Upper lobe of left lung (tissue), 6 donors: ENCODE measurements around the gene TOP1. TPM values are rescaled to one million over a fixed set of nuclear protein-coding genes. Genes with fewer than 3 reads are reported as not detected.
A peak's percentile ranks its signal among the peaks of the same experiment; 100 is the strongest.

Source experiments
- ATAC-seq, 2 donors: fragments of 200-7000 bp; cut with Tn5 transposase; one replicate each; pipeline ENCODE4 v1.9.1; 2022; ENCODE audit warnings: mild to moderate bottlenecking in 2 of 2, moderate library complexity in 2 of 2; ENCODE audit not compliant: low FRiP score in 2 of 2
- DNase-seq, 2 donors: peaks; one replicate each; pipeline ENCODE4 v3.0.0-alpha.2; 2019 to 2020
- H3K27ac ChIP-seq, 4 donors: fragments of 200-600 bp; sonication (generic); one replicate each; pipeline ENCODE4 v1.5.1; 2016 to 2019
- H3K27me3 ChIP-seq, 4 donors: fragments of 200-600 bp; sonication (generic); one replicate each; pipeline ENCODE4 v1.5.1; 2017 to 2019
- H3K36me3 ChIP-seq, 4 donors: fragments of 200-600 bp; sonication (generic); one replicate each; pipeline ENCODE4 v1.5.1; 2016 to 2019
- H3K4me1 ChIP-seq, 4 donors: fragments of 200-600 bp; sonication (generic); one replicate each; pipeline ENCODE4 v1.5.1; 2018 to 2019
- H3K4me3 ChIP-seq, 4 donors: fragments of 200-600 bp; sonication (generic); one replicate each; pipeline ENCODE4 v1.5.1; 2017 to 2019; ENCODE audit warnings: mild to moderate bottlenecking in 2 of 4, moderate library complexity in 1 of 4
- H3K9me3 ChIP-seq, 4 donors: fragments of 200-600 bp; sonication (generic); one replicate each; pipeline ENCODE4 v1.5.1; 2018 to 2019
- CTCF ChIP-seq, 6 experiments: fragments of 450-650 bp in 4 of 6; fragments of 200-600 bp in 2 of 6; sonication (generic) in 2 of 6; IDR thresholded peaks; one replicate each; pipeline ENCODE4 v1.5.1; 2016 to 2019; ENCODE audit warnings: antibody characterized with exemption in 6 of 6
- EP300 ChIP-seq, 4 donors: sonication (generic); formaldehyde crosslinking; IDR thresholded peaks; one replicate each; pipeline ENCODE4 v1.5.1; 2017; ENCODE audit warnings: antibody characterized with exemption in 4 of 4, control low read depth in 2 of 4
- POLR2A ChIP-seq, 4 donors: fragments of 450-650 bp; IDR thresholded peaks; one replicate each; pipeline ENCODE4 v1.5.1; 2016 to 2017; ENCODE audit warnings: antibody characterized with exemption in 4 of 4, mild to moderate bottlenecking in 2 of 4
- POLR2AphosphoS5 ChIP-seq, 2 donors: sonication (generic); formaldehyde crosslinking; IDR thresholded peaks; one replicate each; pipeline ENCODE4 v1.5.1; 2017; ENCODE audit warnings: antibody characterized with exemption in 2 of 2
- WGBS, 2 donors: methylation state at CpG; one replicate each; pipeline ENCODE4 v1.1.5; 2017 to 2018; 5-methylcytosine and 5-hydroxymethylcytosine counted together
- total RNA-seq, 6 donors: library from RNA; depleted of rRNA in 4 of 6; stranded (reverse); fragments of >200 nt in 4 of 6; gene quantifications; one replicate each; pipeline versions ENCODE4 v1.1.0 to v1.2.1, GENCODE V29; 2016 to 2021
- donor health status: DM: no; HTN: no; CAD: no; lungs with moderate emphysema.
- donor health status: DM: no; HTN: yes; CAD: no; lungs with severe emphysema.

TOP1 gene
- total RNA-seq, 6 donors from 2014 or later, result 39.8 to 94.2 (median 49.0) TPM

- 16 to 23% methylated on average over 8 to 12 of the region's 12 CpGs for WGBS, 2 donors
- Histone ChIP-seq H3K27me3 (no peaks in the 10 kb centered on the region), H3K27ac (peak overlapping the region; percentile 84 to 98 (median 96)), H3K9me3 (no peaks in the 10 kb centered on the region), H3K4me1 (peaks cover 49 to 71% (median 62%) of the 10 kb centered on the region in 4 donors), H3K36me3 (no peaks in the 10 kb centered on the region), H3K4me3 (peak overlapping the region; percentile 62 to 98 (median 93))
- TF ChIP-seq CTCF (IDR thresholded peaks at IDR 0.05) (no peak), EP300 (IDR thresholded peaks at IDR 0.05) (no peak), POLR2AphosphoS5 (IDR thresholded peaks at IDR 0.05) (no peak), POLR2A (IDR thresholded peaks at IDR 0.05) (no peak)
- ATAC-seq (no peak), DNase-seq (no peak)
Observed at GRCh38 chr20:41138475-41139226, 110.0 kb downstream of the TOP1 start.

- TF ChIP-seq EP300 (IDR thresholded peaks at IDR 0.05) (no peak), CTCF (IDR thresholded peaks at IDR 0.05) (no peak), POLR2A (IDR thresholded peaks at IDR 0.05) (no peak), POLR2AphosphoS5 (IDR thresholded peaks at IDR 0.05) (no peak)
- Histone ChIP-seq H3K36me3 (no peaks in the 10 kb centered on the region), H3K9me3 (no peaks in the 10 kb centered on the region), H3K4me3 (peak overlapping the region; percentile 62 to 98 (median 93)), H3K4me1 (peaks cover 57 to 79% (median 70%) of the 10 kb centered on the region in 4 donors), H3K27me3 (no peaks in the 10 kb centered on the region), H3K27ac (peak overlapping the region; percentile 84 to 98 (median 96))
- ATAC-seq (no peak), DNase-seq (no peak)
- 43 to 57% methylated on average over 5 of the region's 5 CpGs for WGBS, 2 donors
Observed at GRCh38 chr20:41139227-41140093, 110.8 kb downstream of the TOP1 start.

- no peak for ATAC-seq
- TF ChIP-seq POLR2A (IDR thresholded peaks at IDR 0.05) (no peak), POLR2AphosphoS5 (IDR thresholded peaks at IDR 0.05) (no peak), EP300 (IDR thresholded peaks at IDR 0.05) (no peak), CTCF (IDR thresholded peaks at IDR 0.05) (no peak)
- Histone ChIP-seq H3K27me3 (no peaks in the 10 kb centered on the region), H3K36me3 (no peaks in the 10 kb centered on the region), H3K4me1 (peaks cover 68 to 84% (median 77%) of the 10 kb centered on the region in 4 donors), H3K27ac (peak overlapping the region; percentile 78 to 98 (median 87)), H3K4me3 (peak overlapping the region in 1 of 4 donors; percentile 95), H3K9me3 (no peaks in the 10 kb centered on the region)
- DNase-seq, result no peak
- 56 to 72% methylated on average over 9 to 10 of the region's 10 CpGs for WGBS, 2 donors
Observed at GRCh38 chr20:41140226-41141133, 111.9 kb downstream of the TOP1 start.

- no peaks in the 10 kb centered on the region for H3K9me3 ChIP-seq
- peak overlapping the region; percentile 78 to 98 (median 87) for H3K27ac ChIP-seq
- WGBS, 2 donors, result 62% methylated on average over 5 to 8 of the region's 8 CpGs
- TF ChIP-seq EP300 (IDR thresholded peaks at IDR 0.05) (peak in 1 of 4 donors; percentile 43), POLR2AphosphoS5 (IDR thresholded peaks at IDR 0.05) (peak; percentile 55 to 76), POLR2A (IDR thresholded peaks at IDR 0.05) (no peak), CTCF (IDR thresholded peaks at IDR 0.05) (no peak)
- peaks cover 73 to 86% (median 80%) of the 10 kb centered on the region in 4 donors for H3K4me1 ChIP-seq
- ATAC-seq, result no peak
- no peaks in the 10 kb centered on the region for H3K27me3 ChIP-seq
- H3K36me3 ChIP-seq, result no peaks in the 10 kb centered on the region
- no peak overlapping the region for H3K4me3 ChIP-seq
- DNase-seq, result peak; percentile 24 to 48
Observed at GRCh38 chr20:41141153-41141815, 112.7 kb downstream of the TOP1 start.
